ENCODE measurements around the gene UCP2.
A peak's percentile ranks its signal among the peaks of the same experiment; 100 is the strongest.

UCP2 gene

GRCh38 chr11:73931951-73932350 lies 50.7 kb downstream of the UCP2 start:
- no peak for TF ChIP-seq CTCF (IDR thresholded peaks at IDR 0.05; ENCODE audit: low read depth, low read length)
- no peak overlapping the region for H3K4me3 ChIP-seq (ENCODE audit: low read depth, low read length)

GRCh38 chr11:73931039-73931645 lies 51.5 kb downstream of the UCP2 start:
- TF ChIP-seq CTCF (IDR thresholded peaks at IDR 0.05; ENCODE audit: low read depth, low read length), result peak; percentile 59
- no peak overlapping the region for H3K4me3 ChIP-seq (ENCODE audit: low read depth, low read length)

- TF ChIP-seq CTCF (IDR thresholded peaks at IDR 0.05; ENCODE audit: low read depth, low read length), result no peak
- H3K4me3 ChIP-seq (ENCODE audit: low read depth, low read length), result no peak overlapping the region
Measured at GRCh38 chr11:73929388-73929787, 53.3 kb downstream of the UCP2 start.

Data from WI38 (cell line).